Measurements from ENCODE around the gene TNRC18.
"Not testable (repeated sequence)": the region's sequence is repeated elsewhere in the genome, so short reads cannot be mapped to it uniquely, and the experiment has no call there.

The TNRC18 gene

GRCh38 chr7:5345671-5346070 lies 78.0 kb downstream of the TNRC18 start:
- no peak for DNase-seq

- DNase-seq = no peak
Observed at GRCh38 chr7:5345171-5345570, 78.5 kb downstream of the TNRC18 start.

- DNase-seq = no peak
Observed at GRCh38 chr7:5344342-5344741, 79.3 kb downstream of the TNRC18 start.

- DNase-seq = no peak
Observed at GRCh38 chr7:5343884-5344283, 79.8 kb downstream of the TNRC18 start.

- DNase-seq = no peak
Observed at GRCh38 chr7:5342631-5343030, 81.0 kb downstream of the TNRC18 start.

GRCh38 chr7:5339955-5340354 lies 83.7 kb downstream of the TNRC18 start:
- no peak for DNase-seq

GRCh38 chr7:5337047-5337446 lies 86.6 kb downstream of the TNRC18 start:
- DNase-seq = no peak

- DNase-seq = no peak
Observed at GRCh38 chr7:5334671-5335070, 89.0 kb downstream of the TNRC18 start.

GRCh38 chr7:5333121-5334045 lies 90.3 kb downstream of the TNRC18 start:
- no peak for DNase-seq

GRCh38 chr7:5332579-5332978 lies 91.1 kb downstream of the TNRC18 start:
- DNase-seq = no peak

- no peak for DNase-seq
Observed at GRCh38 chr7:5330288-5330687, 93.3 kb downstream of the TNRC18 start.

GRCh38 chr7:5324961-5325360 lies 98.7 kb downstream of the TNRC18 start:
- DNase-seq = no peak

GRCh38 chr7:5323800-5324781 lies 99.5 kb downstream of the TNRC18 start:
- not testable (repeated sequence) for DNase-seq

- no peak for DNase-seq
Observed at GRCh38 chr7:5322621-5323410, 100.8 kb downstream of the TNRC18 start.

GRCh38 chr7:5320802-5321396 lies 102.7 kb downstream of the TNRC18 start:
- DNase-seq = no peak

GRCh38 chr7:5320391-5320790 lies 103.2 kb downstream of the TNRC18 start:
- DNase-seq = no peak

- DNase-seq = not testable (repeated sequence)
Observed at GRCh38 chr7:5318613-5319012, 105.0 kb downstream of the TNRC18 start.

- DNase-seq = no peak
Observed at GRCh38 chr7:5315761-5316160, 107.9 kb downstream of the TNRC18 start.

GRCh38 chr7:5314864-5315263 lies 108.8 kb downstream of the TNRC18 start:
- DNase-seq = no peak

- not testable (repeated sequence) for DNase-seq
Observed at GRCh38 chr7:5313076-5313885, 110.4 kb downstream of the TNRC18 start.

All from NCI-H1092 treated with DMSO at 0.1 percent for 48 hours (cell line).